ENCODE measurements around the gene YJU2. TPM values are rescaled to one million over a fixed set of nuclear protein-coding genes. Genes with fewer than 3 reads are reported as not detected.
A peak's percentile ranks its signal among the peaks of the same experiment; 100 is the strongest.

Gene YJU2
- total and polyA plus RNA-seq, 5 donors = 9.7 to 17.7 (median 12.0) TPM

DNA sequence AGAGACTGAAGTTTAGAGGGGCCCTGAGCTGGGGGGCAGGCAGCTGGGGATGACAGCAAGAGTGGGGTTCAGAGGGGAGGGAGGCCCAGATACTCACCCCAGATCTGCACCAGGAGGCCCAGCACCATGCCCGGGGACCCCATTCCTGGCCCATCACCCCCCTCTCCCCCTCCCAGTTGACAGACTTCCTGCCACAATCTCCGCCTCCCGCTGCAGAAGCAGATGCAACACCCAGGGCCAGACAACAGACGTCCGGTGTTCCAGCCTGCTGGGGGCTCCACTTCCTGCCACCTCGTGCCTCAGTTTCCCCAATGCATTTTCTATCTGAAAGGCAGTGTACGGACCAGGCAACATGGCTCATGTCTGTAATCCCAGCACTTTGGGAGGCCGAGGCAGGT lies 55.4 kb downstream of the YJU2 start, which contains the start of gene TMIGD2:
Gene TMIGD2 (minus strand): TSS at position 147 of the 398 bp plus-strand sequence. CDS start 4 bp downstream, at position 143.
- intact Hi-C loops (cut with DNase I) = no loop called here
- H3K27ac ChIP-seq (ENCODE audit: low read length) = no peak within 1 kb of the TSS
- no peak within 1 kb of the TSS for H3K4me3 ChIP-seq (ENCODE audit: low read length)
- no peaks in the 10 kb centered on the region for H3K9me3 ChIP-seq (ENCODE audit: control insufficient read depth, low read length)
- WGBS = 52% methylated on average over 8 of the region's 8 CpGs
- no peak for DNase-seq
- no peaks in the 10 kb centered on the region for H3K27me3 ChIP-seq (ENCODE audit: control insufficient read depth, insufficient read depth)
- ATAC-seq = no peak
- H3K4me1 ChIP-seq (ENCODE audit: control insufficient read depth, insufficient read depth, low read length) = no peaks in the 10 kb centered on the region

DNA sequence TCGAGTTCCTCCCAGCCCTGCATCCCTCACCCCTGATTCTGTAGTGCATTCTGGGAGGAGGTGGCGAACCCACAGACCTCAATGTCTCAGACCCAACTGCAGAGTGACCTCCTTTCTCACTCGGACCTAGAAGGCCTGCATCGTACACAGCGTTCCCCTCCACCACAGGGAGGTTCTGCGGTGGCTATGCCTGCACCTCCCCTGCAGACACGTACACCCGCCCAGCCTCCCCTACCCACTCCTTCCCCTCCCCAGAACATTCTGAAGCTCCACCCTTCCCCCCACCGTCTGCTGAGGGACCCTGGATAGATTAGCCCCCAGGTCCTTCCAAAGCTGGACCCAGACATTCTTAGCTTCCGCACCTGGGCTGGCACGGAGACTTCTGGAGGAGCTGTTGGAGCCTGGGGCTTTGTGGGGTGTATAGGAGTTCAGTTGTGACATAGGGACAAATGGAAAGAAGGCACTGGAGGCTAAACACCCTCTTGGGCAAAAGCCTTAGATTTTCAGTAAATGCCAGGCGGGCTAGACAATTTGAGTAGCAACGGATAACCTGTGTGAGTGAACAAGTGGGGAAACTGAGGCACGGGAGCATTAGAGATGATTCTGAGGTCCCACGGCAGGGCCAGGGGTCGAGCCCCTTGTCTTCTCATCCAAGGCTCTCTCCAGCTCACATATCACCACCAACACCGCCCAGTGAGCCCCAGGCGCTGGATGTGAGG lies 57.1 kb downstream of the YJU2 start:
- no peak overlapping the region for H3K4me3 ChIP-seq (ENCODE audit: low read length)
- no peaks in the 10 kb centered on the region for H3K4me1 ChIP-seq (ENCODE audit: control insufficient read depth, insufficient read depth, low read length)
- 47% methylated on average over 18 of the region's 18 CpGs for WGBS
- intact Hi-C loops (cut with DNase I) = no loop called here
- H3K9me3 ChIP-seq (ENCODE audit: control insufficient read depth, low read length) = no peaks in the 10 kb centered on the region
- H3K27ac ChIP-seq (ENCODE audit: low read length) = no peak overlapping the region
- no peaks in the 10 kb centered on the region for H3K27me3 ChIP-seq (ENCODE audit: control insufficient read depth, insufficient read depth)
- ATAC-seq = no peak
- no peak for DNase-seq

DNA sequence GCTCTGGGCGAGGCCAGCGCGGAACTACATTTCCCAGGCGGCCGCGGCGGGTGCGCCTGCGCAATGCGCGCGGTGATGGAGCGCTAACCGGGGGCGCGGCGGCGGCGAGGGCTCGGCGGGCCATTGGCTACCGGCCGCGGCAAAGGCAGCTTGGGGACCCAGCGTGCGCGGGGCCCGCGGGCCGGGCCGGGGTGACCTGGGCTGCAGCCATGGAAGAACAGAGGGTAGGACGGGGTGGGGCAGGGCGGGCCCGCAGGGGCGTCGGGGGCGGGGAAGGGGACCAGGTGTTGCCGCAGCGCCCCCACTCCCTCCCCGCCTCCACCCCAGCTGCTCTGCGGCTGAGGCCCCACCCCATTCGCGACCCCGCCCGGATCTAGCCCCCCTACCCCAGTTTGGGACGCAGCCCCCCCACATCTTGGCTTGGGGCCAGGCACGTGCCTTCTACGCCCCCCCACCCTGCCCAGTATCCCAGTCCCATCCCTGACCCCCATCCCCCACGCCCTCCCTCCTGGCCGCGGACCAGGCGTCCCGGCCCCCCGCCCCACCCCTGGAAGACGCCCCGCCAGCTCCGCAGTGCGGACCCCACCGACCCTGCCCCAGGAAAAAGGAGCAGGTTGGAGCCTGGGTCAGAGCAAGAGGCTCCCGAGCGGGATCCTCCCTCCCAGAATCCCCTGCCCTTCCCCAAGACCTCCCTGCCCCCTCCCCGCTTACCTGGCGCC lies 57.8 kb downstream of the YJU2 start, which contains the start of gene FSD1:
Gene FSD1 (plus strand): TSS at position 61 of the 719 bp plus-strand sequence. CDS start 149 bp downstream, at position 210.
- peak in 1 of 2 donors; percentile 19 for ATAC-seq
- no peaks in the 10 kb centered on the region for H3K27me3 ChIP-seq (ENCODE audit: control insufficient read depth, insufficient read depth)
- DNase-seq = peak in 2 of 3 donors; percentile 67 to 70
- 5% methylated on average over 63 of the region's 63 CpGs for WGBS
- intact Hi-C loops (cut with DNase I) = no loop called here
- H3K4me3 ChIP-seq (ENCODE audit: low read length) = no peak within 1 kb of the TSS
- H3K9me3 ChIP-seq (ENCODE audit: control insufficient read depth, low read length) = no peaks in the 10 kb centered on the region
- no peak within 1 kb of the TSS for H3K27ac ChIP-seq (ENCODE audit: low read length)
- no peaks in the 10 kb centered on the region for H3K4me1 ChIP-seq (ENCODE audit: control insufficient read depth, insufficient read depth, low read length)

DNA sequence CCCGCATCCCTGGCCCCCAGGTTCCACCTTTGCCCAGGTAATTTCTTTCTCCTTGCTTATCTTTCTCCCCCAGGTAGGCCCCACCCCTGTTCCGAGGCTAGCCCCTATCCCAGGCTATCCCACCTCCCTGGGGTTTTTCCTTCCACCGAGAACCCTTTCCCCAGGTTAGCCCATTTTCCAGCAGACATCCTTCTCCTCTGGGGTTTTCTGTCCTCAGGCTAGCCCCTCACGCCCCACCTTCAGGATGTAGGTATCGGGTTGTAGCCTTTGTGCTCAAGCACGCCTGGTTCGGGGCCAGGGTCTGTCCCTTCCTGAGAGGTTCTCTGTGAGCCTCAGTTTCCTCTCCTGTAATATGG lies 58.4 kb downstream of the YJU2 start:
- no peak overlapping the region for H3K4me3 ChIP-seq (ENCODE audit: low read length)
- H3K27me3 ChIP-seq (ENCODE audit: control insufficient read depth, insufficient read depth) = no peaks in the 10 kb centered on the region
- no peak for DNase-seq
- H3K9me3 ChIP-seq (ENCODE audit: control insufficient read depth, low read length) = no peaks in the 10 kb centered on the region
- WGBS = 74% methylated on average over 7 of the region's 7 CpGs
- no peaks in the 10 kb centered on the region for H3K4me1 ChIP-seq (ENCODE audit: control insufficient read depth, insufficient read depth, low read length)
- ATAC-seq = no peak
- H3K27ac ChIP-seq (ENCODE audit: low read length) = no peak overlapping the region
- intact Hi-C loops (cut with DNase I) = no loop called here

DNA sequence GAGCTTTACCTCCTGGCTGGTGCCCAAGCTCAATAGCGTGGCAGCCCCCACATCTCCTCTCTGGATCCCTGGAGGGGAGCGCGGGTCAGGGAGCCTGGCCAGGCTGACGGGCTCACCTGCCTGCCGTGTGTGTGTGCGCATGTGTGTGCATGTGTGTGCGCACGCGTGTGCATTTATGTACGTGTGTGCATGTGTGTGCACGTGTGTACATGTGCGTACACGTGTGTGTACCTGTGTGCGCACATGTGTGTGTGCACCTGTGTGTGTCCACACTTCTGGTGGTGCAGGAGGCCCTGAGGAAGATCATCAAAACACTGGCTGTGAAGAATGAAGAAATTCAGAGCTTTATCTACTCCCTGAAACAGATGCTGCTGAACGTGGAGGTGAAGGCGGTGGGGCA lies 58.8 kb downstream of the YJU2 start:
- WGBS = 85% methylated on average over 16 of the region's 16 CpGs
- Histone ChIP-seq H3K9me3 (ENCODE audit: control insufficient read depth, low read length) (no peaks in the 10 kb centered on the region), H3K4me3 (ENCODE audit: low read length) (no peak overlapping the region), H3K27me3 (ENCODE audit: control insufficient read depth, insufficient read depth) (no peaks in the 10 kb centered on the region), H3K4me1 (ENCODE audit: control insufficient read depth, insufficient read depth, low read length) (no peaks in the 10 kb centered on the region), H3K27ac (ENCODE audit: low read length) (no peak overlapping the region)
- intact Hi-C loops (cut with DNase I) = no loop called here
- DNase-seq = no peak
- ATAC-seq = no peak

DNA sequence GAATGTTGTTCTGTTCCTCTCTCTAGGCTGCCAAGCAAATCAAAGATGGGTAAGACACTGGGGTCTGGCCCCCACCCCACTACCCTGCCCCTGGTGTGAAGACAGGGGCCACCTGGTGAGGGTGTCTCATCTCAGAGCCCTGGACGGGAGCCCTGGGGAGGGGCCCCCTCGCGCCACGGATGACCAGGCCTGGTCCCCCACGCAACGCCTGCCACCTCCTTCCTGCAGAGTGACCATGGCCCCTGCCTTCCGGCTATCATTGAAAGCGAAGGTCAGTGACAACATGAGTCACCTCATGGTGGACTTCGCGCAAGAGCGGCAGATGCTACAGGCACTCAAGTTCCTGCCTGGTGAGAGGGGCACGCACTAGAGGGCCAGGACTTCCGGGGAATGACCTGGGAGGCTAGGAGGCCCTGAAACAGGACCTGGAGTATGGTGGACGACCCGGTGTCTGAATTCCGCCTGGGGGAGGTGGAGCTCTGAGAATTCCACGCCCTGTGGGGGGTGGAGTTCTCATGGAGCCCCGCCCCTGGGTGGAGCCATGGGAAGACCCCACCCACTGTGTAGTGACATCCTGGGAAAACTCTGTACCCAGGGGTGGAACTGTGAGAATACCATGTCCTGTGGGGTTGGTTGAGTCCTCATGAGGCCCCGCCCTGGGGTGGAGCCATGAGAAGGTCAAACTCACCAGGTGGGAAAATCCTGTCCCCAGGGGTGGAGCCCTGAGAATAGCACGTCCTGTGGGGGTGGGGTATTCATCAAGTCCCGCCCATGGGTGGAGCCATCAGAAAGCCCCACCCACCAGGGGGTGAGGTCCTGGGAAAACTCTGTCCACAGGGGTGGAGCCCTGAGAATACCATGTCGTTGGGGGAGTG lies 63.6 kb downstream of the YJU2 start:
- Histone ChIP-seq H3K9me3 (ENCODE audit: control insufficient read depth, low read length) (no peaks in the 10 kb centered on the region), H3K27ac (ENCODE audit: low read length) (no peak overlapping the region), H3K4me3 (ENCODE audit: low read length) (no peak overlapping the region), H3K4me1 (ENCODE audit: control insufficient read depth, insufficient read depth, low read length) (no peaks in the 10 kb centered on the region), H3K27me3 (ENCODE audit: control insufficient read depth, insufficient read depth) (no peaks in the 10 kb centered on the region)
- DNase-seq (no peak), ATAC-seq (no peak)
- intact Hi-C loops (cut with DNase I) = no loop called here
- WGBS = 89% methylated on average over 22 of the region's 22 CpGs

DNA sequence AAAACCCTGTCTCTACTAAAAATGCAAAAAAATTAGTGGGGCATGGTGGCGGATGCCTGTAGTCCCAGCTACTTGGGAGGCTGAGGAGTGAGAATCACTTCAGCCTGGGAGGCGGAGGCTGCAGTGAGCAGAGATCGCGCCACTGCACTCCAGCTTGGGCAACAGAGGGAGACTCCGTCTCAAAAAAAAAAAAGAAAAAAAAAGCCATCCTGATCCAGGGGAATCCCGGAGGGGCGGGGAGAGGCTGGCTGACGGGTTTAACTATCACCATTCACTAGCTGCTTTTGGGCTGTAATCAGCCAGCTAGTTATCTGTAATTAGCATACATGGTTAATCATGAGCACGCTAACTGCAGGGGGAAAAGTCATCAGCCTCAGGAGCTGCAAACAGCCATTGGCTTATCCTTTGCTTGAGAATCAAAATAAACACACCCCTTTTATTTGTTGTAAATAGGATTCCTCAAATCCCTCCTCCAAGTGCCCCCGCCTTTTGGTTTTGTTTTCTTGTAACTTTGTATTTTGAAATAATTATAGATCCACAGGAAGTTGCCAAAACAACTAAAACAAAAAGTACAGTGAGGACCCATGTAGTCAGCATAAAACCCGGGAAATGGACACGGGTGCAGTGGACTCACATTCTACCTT lies 67.1 kb downstream of the YJU2 start:
- Histone ChIP-seq H3K4me3 (ENCODE audit: low read length) (peak overlapping the region; percentile 21), H3K27ac (ENCODE audit: low read length) (no peak overlapping the region), H3K27me3 (ENCODE audit: control insufficient read depth, insufficient read depth) (no peaks in the 10 kb centered on the region), H3K4me1 (ENCODE audit: control insufficient read depth, insufficient read depth, low read length) (no peaks in the 10 kb centered on the region), H3K9me3 (ENCODE audit: control insufficient read depth, low read length) (no peaks in the 10 kb centered on the region)
- ATAC-seq (no peak), DNase-seq (no peak)
- intact Hi-C loops (cut with DNase I) = no loop called here
- WGBS = 40% methylated on average over 12 of the region's 12 CpGs

DNA sequence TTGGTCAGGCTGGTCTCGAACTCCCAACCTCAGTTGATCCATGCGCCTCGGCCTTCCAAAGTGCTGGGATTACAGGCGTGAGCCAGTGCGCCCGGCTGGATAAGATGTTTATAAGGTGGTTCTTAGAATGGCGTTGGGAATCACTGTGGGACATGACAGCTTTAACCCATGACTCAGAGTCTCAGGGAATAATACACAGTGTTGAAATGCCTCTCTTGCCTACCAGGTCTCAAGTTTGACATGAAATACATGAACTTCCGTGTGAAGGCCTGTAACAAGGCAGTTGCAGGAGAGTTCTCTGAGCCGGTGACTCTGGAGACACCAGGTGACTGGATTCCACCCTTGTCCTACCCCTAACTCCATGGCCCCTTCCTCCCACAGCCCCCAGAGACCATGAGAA lies 70.1 kb downstream of the YJU2 start:
- H3K4me1 ChIP-seq (ENCODE audit: control insufficient read depth, insufficient read depth, low read length) = no peaks in the 10 kb centered on the region
- no peak overlapping the region for H3K4me3 ChIP-seq (ENCODE audit: low read length)
- DNase-seq (no peak), ATAC-seq (no peak)
- H3K27me3 ChIP-seq (ENCODE audit: control insufficient read depth, insufficient read depth) = no peaks in the 10 kb centered on the region
- 86% methylated on average over 9 of the region's 9 CpGs for WGBS
- H3K9me3 ChIP-seq (ENCODE audit: control insufficient read depth, low read length) = no peaks in the 10 kb centered on the region
- no peak overlapping the region for H3K27ac ChIP-seq (ENCODE audit: low read length)
- intact Hi-C loops (cut with DNase I) = no loop called here

DNA sequence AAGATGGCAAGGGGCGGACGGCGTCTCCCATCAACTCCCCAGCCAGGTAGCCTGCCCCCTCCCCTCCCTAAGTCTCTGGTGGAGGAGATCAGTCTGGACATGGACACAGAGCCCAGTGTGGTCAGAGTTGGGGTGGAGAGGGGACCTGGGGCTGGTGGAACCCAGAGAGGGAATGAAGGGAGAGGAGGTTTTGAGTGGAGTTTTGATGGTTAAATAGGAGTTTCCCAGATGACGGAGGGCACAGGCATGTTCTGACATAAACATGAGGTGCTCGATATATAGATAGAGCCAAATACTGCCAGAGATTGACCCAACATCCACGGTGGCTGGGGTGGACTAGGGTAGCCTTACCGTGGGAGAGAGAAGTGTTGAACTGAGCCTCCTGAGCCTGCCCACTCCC lies 71.6 kb downstream of the YJU2 start:
- intact Hi-C loops (cut with DNase I) = no loop called here
- no peak overlapping the region for H3K27ac ChIP-seq (ENCODE audit: low read length)
- no peaks in the 10 kb centered on the region for H3K4me1 ChIP-seq (ENCODE audit: control insufficient read depth, insufficient read depth, low read length)
- no peak overlapping the region for H3K4me3 ChIP-seq (ENCODE audit: low read length)
- no peak for DNase-seq
- no peak for ATAC-seq
- 94% methylated on average over 7 of the region's 7 CpGs for WGBS
- no peaks in the 10 kb centered on the region for H3K27me3 ChIP-seq (ENCODE audit: control insufficient read depth, insufficient read depth)
- no peaks in the 10 kb centered on the region for H3K9me3 ChIP-seq (ENCODE audit: control insufficient read depth, low read length)

Measured in right cardiac atrium (tissue), 5 donors.